Measurements from ENCODE around the gene PEX5L. TPM values are rescaled to one million over a fixed set of nuclear protein-coding genes. Genes with fewer than 3 reads are reported as not detected.

Gene PEX5L
- total and polyA plus RNA-seq, 2 donors (not counting 1 experiment from before 2014, with no cell fraction given): not detected

- no peak overlapping the region for H3K4me2 ChIP-seq (replicated peaks; ENCODE audit: low read depth, low read length, poor library complexity, severe bottlenecking)
- H3K4me1 ChIP-seq (ENCODE audit: control insufficient read depth in 2 of 2, insufficient read depth in 2 of 2, low read length in 2 of 2): no peaks in the 10 kb centered on the region
- no peak overlapping the region for H3K4me3 ChIP-seq (ENCODE audit: control extremely low read depth in 1 of 5, extremely low read depth in 1 of 5, insufficient read depth in 1 of 5, low read depth in 2 of 5, low read length in 4 of 5)
- Mint-ChIP-seq H3K4me1 (no peaks in the 10 kb centered on the region), H3K27me3 (no peaks in the 10 kb centered on the region), H3K9me3 (ENCODE audit: insufficient read depth) (peaks cover 6% of the 10 kb centered on the region), H3K27ac (no peak overlapping the region), H3K4me3 (no peak overlapping the region)
- peaks cover 0 to 11% (median 11%) of the 10 kb centered on the region in 3 donors for H3K9me3 ChIP-seq (ENCODE audit: control extremely low read depth in 1 of 3, control insufficient read depth in 2 of 3, insufficient read depth in 1 of 3, low read length in 2 of 3)
- no peaks in the 10 kb centered on the region for H3K36me3 ChIP-seq (replicated peaks in 1 of 2; ENCODE audit: control extremely low read depth in 1 of 2, control insufficient read depth in 1 of 2, extremely low read depth in 1 of 2, insufficient read depth in 2 of 2, low read length in 1 of 2)
- no peak for TF ChIP-seq EZH2 (IDR thresholded peaks at IDR 0.05; ENCODE audit: borderline replicate concordance, insufficient read depth, low read depth, low read length, poor library complexity, severe bottlenecking)
- TF ChIP-seq CTCF (IDR thresholded peaks at IDR 0.05): no peak
- H3K9ac ChIP-seq (ENCODE audit: low read length): no peak overlapping the region
- ATAC-seq (ENCODE audit: low read depth) (no peak), DNase-seq (no peak)
- no peak overlapping the region for H2AFZ ChIP-seq (ENCODE audit: insufficient read depth, low read depth, low read length, poor library complexity, severe bottlenecking)
- CTCF ChIA-PET: interaction anchor here (0.7 to 0.8 kb wide), 2 partner anchors 23 to 120 kb away, joined by 3 read pairs; no protein-coding TSS in a partner anchor
- no peak overlapping the region for H3K27ac ChIP-seq (ENCODE audit: low read length in 2 of 2)
- no peaks in the 10 kb centered on the region for H3K27me3 ChIP-seq (replicated peaks in 1 of 4; ENCODE audit: control extremely low read depth in 1 of 4, control insufficient read depth in 3 of 4, insufficient read depth in 4 of 4, low read length in 3 of 4)
- 100% methylated on average over 1 of the region's 2 CpGs for WGBS (ENCODE audit: insufficient coverage)
- intact Hi-C loops (cut with micrococcal nuclease): no loop called here
- POLR2A ChIA-PET: no interaction called here
- no peaks in the 10 kb centered on the region for H4K20me1 ChIP-seq (ENCODE audit: control insufficient read depth, insufficient read depth, low read length, poor library complexity, severe bottlenecking)
- no peaks in the 10 kb centered on the region for H3K79me2 ChIP-seq (ENCODE audit: control insufficient read depth, insufficient read depth, low read length)
Observed at GRCh38 chr3:180004542-180004941, 32.2 kb downstream of the PEX5L start.

- no peaks in the 10 kb centered on the region for H3K36me3 ChIP-seq (replicated peaks in 1 of 2; ENCODE audit: control extremely low read depth in 1 of 2, control insufficient read depth in 1 of 2, extremely low read depth in 1 of 2, insufficient read depth in 2 of 2, low read length in 1 of 2)
- H3K4me1 ChIP-seq (ENCODE audit: control insufficient read depth in 2 of 2, insufficient read depth in 2 of 2, low read length in 2 of 2): no peaks in the 10 kb centered on the region
- no CpG with 5 or more reads among the region's 2 CpGs for WGBS (ENCODE audit: insufficient coverage)
- TF ChIP-seq EZH2 (IDR thresholded peaks at IDR 0.05; ENCODE audit: borderline replicate concordance, insufficient read depth, low read depth, low read length, poor library complexity, severe bottlenecking) (no peak), CTCF (IDR thresholded peaks at IDR 0.05) (no peak)
- ATAC-seq (ENCODE audit: low read depth) (no peak), DNase-seq (no peak)
- Mint-ChIP-seq H3K4me1 (no peaks in the 10 kb centered on the region), H3K9me3 (ENCODE audit: insufficient read depth) (peaks cover 3% of the 10 kb centered on the region), H3K27ac (no peak overlapping the region), H3K4me3 (no peak overlapping the region), H3K27me3 (no peaks in the 10 kb centered on the region)
- H3K4me3 ChIP-seq (ENCODE audit: control extremely low read depth in 1 of 5, extremely low read depth in 1 of 5, insufficient read depth in 1 of 5, low read depth in 2 of 5, low read length in 4 of 5): no peak overlapping the region
- CTCF ChIA-PET: no interaction called here
- no peaks in the 10 kb centered on the region for H3K27me3 ChIP-seq (replicated peaks in 1 of 4; ENCODE audit: control extremely low read depth in 1 of 4, control insufficient read depth in 3 of 4, insufficient read depth in 4 of 4, low read length in 3 of 4)
- intact Hi-C loops (cut with micrococcal nuclease): no loop called here
- POLR2A ChIA-PET: no interaction called here
- no peak overlapping the region for H3K9ac ChIP-seq (ENCODE audit: low read length)
- H3K27ac ChIP-seq (ENCODE audit: low read length in 2 of 2): no peak overlapping the region
- no peaks in the 10 kb centered on the region for H4K20me1 ChIP-seq (ENCODE audit: control insufficient read depth, insufficient read depth, low read length, poor library complexity, severe bottlenecking)
- no peak overlapping the region for H2AFZ ChIP-seq (ENCODE audit: insufficient read depth, low read depth, low read length, poor library complexity, severe bottlenecking)
- peaks cover 0 to 2% (median 0%) of the 10 kb centered on the region in 3 donors for H3K9me3 ChIP-seq (ENCODE audit: control extremely low read depth in 1 of 3, control insufficient read depth in 2 of 3, insufficient read depth in 1 of 3, low read length in 2 of 3)
- H3K4me2 ChIP-seq (replicated peaks; ENCODE audit: low read depth, low read length, poor library complexity, severe bottlenecking): no peak overlapping the region
- no peaks in the 10 kb centered on the region for H3K79me2 ChIP-seq (ENCODE audit: control insufficient read depth, insufficient read depth, low read length)
Observed at GRCh38 chr3:180002006-180002405, 34.7 kb downstream of the PEX5L start.
